ENCODE measurements around the gene OR10J5.
"Not testable (repeated sequence)": the region's sequence is repeated elsewhere in the genome, so short reads cannot be mapped to it uniquely, and the experiment has no call there.

The OR10J5 gene

GRCh38 chr1:159508951-159509350 is 26.9 kb downstream of the OR10J5 start:
- DNase-seq (no peak), ATAC-seq (no peak)
- Mint-ChIP-seq H3K4me3 (no peak overlapping the region), H3K9me3 (peaks cover 13 to 17% of the 10 kb centered on the region in 2 donors), H3K4me1 (no peaks in the 10 kb centered on the region), H3K27me3 (peaks cover 5% of the 10 kb centered on the region), H3K27ac (no peak overlapping the region)

GRCh38 chr1:159505676-159506075 is 30.1 kb downstream of the OR10J5 start:
- DNase-seq (no peak), ATAC-seq (no peak)
- no peaks in the 10 kb centered on the region for H3K27me3 Mint-ChIP-seq
- H3K27ac Mint-ChIP-seq = no peak overlapping the region
- peaks cover 17% of the 10 kb centered on the region in 2 donors for H3K9me3 Mint-ChIP-seq
- no peaks in the 10 kb centered on the region for H3K4me1 Mint-ChIP-seq
- H3K4me3 Mint-ChIP-seq = no peak overlapping the region

GRCh38 chr1:159501082-159501481 is 34.7 kb downstream of the OR10J5 start:
- no peaks in the 10 kb centered on the region for H3K27me3 Mint-ChIP-seq
- no peak overlapping the region for H3K27ac Mint-ChIP-seq
- DNase-seq = no peak
- H3K4me1 Mint-ChIP-seq = no peaks in the 10 kb centered on the region
- no peak for ATAC-seq
- H3K4me3 Mint-ChIP-seq = no peak overlapping the region
- H3K9me3 Mint-ChIP-seq = peaks cover 27 to 37% of the 10 kb centered on the region in 2 donors

- peaks cover 20 to 21% of the 10 kb centered on the region in 2 donors for H3K9me3 Mint-ChIP-seq
- not testable (repeated sequence) for H3K4me3 Mint-ChIP-seq, H3K27me3 Mint-ChIP-seq, H3K4me1 Mint-ChIP-seq, ATAC-seq, H3K27ac Mint-ChIP-seq, DNase-seq
Observed at GRCh38 chr1:159494513-159495210, 41.1 kb downstream of the OR10J5 start.

- Mint-ChIP-seq H3K9me3 (peaks cover 8 to 9% of the 10 kb centered on the region in 2 donors), H3K4me3 (no peak overlapping the region), H3K27ac (no peak overlapping the region), H3K4me1 (no peaks in the 10 kb centered on the region), H3K27me3 (no peaks in the 10 kb centered on the region)
- DNase-seq (no peak), ATAC-seq (no peak)
Observed at GRCh38 chr1:159493354-159493753, 42.5 kb downstream of the OR10J5 start.

GRCh38 chr1:159492575-159493323 is 43.1 kb downstream of the OR10J5 start:
- ATAC-seq = no peak
- H3K9me3 Mint-ChIP-seq = peaks cover 2 to 5% of the 10 kb centered on the region in 2 donors
- H3K27me3 Mint-ChIP-seq = no peaks in the 10 kb centered on the region
- no peak overlapping the region for H3K27ac Mint-ChIP-seq
- no peaks in the 10 kb centered on the region for H3K4me1 Mint-ChIP-seq
- no peak overlapping the region for H3K4me3 Mint-ChIP-seq
- DNase-seq = no peak
